Measurements from ENCODE around the gene NDUFB11.

NDUFB11 gene

DNA sequence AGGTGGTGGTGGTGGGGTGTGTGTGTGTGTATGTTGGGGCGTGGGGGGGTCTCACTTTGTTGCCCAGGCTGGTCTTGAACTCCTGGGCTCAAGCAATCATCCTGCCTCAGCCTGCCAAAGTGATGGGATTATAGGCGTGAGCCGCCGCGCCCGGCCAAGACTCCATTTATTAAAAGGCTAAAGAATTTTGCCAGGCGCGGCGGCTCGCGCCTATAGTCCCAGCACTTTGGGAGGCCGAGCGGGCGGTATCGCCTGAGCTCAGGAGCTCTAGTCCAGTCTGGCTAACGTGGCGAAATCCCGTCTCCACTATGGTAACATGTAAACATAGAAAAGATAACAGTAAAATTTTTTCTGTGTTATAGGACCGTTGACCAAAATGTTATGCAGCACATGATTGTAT is 45.4 kb upstream of the NDUFB11 start:
- Histone ChIP-seq H3K9me3 (no peaks in the 10 kb centered on the region), H3K4me1 (peaks cover 3% of the 10 kb centered on the region; the same call in 1 of the 2 replicates), H3K4me3 (ENCODE audit: low read depth, low read length) (no peak overlapping the region), H3K27me3 (no peaks in the 10 kb centered on the region), H3K36me3 (peaks cover 22% of the 10 kb centered on the region; the same call in 1 of the 2 replicates)
- DNase-seq = no peak
- TF ChIP-seq, protein P1, sequence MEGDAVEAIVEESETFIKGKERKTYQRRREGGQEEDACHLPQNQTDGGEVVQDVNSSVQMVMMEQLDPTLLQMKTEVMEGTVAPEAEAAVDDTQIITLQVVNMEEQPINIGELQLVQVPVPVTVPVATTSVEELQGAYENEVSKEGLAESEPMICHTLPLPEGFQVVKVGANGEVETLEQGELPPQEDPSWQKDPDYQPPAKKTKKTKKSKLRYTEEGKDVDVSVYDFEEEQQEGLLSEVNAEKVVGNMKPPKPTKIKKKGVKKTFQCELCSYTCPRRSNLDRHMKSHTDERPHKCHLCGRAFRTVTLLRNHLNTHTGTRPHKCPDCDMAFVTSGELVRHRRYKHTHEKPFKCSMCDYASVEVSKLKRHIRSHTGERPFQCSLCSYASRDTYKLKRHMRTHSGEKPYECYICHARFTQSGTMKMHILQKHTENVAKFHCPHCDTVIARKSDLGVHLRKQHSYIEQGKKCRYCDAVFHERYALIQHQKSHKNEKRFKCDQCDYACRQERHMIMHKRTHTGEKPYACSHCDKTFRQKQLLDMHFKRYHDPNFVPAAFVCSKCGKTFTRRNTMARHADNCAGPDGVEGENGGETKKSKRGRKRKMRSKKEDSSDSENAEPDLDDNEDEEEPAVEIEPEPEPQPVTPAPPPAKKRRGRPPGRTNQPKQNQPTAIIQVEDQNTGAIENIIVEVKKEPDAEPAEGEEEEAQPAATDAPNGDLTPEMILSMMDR (IDR thresholded peaks at IDR 0.05; ENCODE audit: low read depth, low read length) = no peak

DNA sequence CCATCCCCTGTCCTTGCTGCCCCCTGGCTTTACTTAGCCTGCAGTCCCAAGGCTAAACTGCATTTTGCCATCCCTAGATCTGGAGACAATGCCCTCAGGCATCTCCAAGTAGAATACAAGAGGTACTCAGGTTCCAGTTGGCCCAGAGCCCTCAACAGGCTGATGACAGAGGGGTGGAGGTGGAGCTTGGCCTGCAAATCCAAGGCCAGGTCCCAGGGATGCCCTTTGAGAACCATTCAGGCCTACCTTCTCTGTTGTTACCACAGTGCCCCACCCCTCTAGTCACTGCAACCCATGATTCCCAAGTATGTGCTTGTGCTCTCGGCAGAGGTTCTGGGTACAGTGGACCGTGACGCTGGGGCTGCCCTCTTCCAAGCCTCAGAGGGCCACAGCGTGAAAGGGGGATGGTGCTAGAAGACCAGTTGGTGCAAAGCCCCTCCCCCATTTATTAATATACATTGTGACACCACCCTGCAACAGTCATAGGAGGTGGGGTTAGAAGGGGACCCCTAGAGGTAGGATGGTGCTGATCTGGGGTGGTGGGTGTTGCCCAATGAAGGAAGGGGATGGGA is 42.7 kb upstream of the NDUFB11 start:
- no peaks in the 10 kb centered on the region for H3K27me3 ChIP-seq
- TF ChIP-seq, protein P1 (IDR thresholded peaks at IDR 0.05; ENCODE audit: low read depth, low read length) = no peak
- no peak for DNase-seq

DNA sequence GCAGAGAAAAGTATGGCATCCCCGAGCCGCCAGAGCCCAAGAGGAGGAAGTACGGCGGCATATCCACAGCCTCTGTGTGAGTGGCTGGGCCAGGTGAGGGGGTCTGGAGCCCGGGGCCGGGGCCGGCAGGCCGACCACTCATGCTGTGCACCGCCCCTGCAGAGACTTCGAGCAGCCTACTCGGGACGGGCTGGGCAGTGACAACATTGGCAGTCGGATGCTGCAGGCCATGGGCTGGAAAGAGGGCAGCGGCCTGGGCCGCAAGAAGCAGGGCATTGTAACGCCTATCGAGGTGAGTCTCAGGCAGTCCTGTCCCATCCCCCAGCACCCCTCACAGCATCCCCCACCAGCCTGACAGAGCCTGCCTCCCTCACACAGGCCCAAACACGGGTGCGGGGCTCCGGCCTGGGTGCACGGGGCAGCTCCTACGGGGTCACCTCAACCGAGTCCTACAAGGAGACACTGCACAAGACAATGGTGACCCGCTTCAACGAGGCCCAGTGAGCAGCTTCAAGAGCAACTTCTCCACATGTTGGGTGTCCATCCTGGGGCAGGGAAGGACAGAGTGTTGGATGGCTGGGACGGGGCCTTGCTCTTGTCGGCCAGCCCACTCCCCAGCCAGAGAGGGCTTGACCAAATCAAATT is 41.7 kb upstream of the NDUFB11 start:
- no peaks in the 10 kb centered on the region for H3K4me1 ChIP-seq
- H3K27me3 ChIP-seq = no peaks in the 10 kb centered on the region
- no peaks in the 10 kb centered on the region for H3K9me3 ChIP-seq
- H3K4me3 ChIP-seq (ENCODE audit: low read depth, low read length) = no peak overlapping the region
- TF ChIP-seq, protein P1 (IDR thresholded peaks at IDR 0.05; ENCODE audit: low read depth, low read length) = no peak
- no peak for DNase-seq
- H3K36me3 ChIP-seq = peaks cover 34% of the 10 kb centered on the region

More for the DNA sequence above, 42.7 kb upstream of the NDUFB11 start:
- Histone ChIP-seq H3K4me3 (ENCODE audit: low read depth, low read length) (no peak overlapping the region), H3K4me1 (no peaks in the 10 kb centered on the region), H3K9me3 (no peaks in the 10 kb centered on the region), H3K36me3 (peaks cover 24% of the 10 kb centered on the region)

DNA sequence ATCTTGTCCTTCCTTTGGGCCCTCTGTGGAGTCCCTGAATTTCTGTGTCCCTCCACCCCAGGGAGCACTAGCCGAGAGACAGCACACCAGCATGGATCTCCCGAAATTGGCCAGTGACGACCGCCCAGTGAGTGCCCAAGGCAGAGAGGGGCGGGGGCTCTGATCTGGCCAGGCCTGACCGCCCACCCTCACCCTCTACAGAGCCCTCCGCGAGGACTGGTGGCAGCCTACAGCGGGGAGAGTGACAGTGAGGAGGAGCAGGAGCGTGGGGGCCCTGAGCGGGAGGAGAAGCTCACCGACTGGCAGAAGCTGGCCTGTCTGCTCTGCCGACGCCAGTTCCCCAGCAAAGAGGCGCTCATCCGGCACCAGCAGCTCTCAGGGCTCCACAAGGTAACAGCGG is 40.7 kb upstream of the NDUFB11 start:
- H3K27me3 ChIP-seq = no peaks in the 10 kb centered on the region
- no peak for DNase-seq
- H3K4me1 ChIP-seq = no peaks in the 10 kb centered on the region
- H3K36me3 ChIP-seq = peaks cover 40% of the 10 kb centered on the region
- no peaks in the 10 kb centered on the region for H3K9me3 ChIP-seq
- H3K4me3 ChIP-seq (ENCODE audit: low read depth, low read length) = no peak overlapping the region
- TF ChIP-seq, protein P1 (IDR thresholded peaks at IDR 0.05; ENCODE audit: low read depth, low read length) = no peak

DNA sequence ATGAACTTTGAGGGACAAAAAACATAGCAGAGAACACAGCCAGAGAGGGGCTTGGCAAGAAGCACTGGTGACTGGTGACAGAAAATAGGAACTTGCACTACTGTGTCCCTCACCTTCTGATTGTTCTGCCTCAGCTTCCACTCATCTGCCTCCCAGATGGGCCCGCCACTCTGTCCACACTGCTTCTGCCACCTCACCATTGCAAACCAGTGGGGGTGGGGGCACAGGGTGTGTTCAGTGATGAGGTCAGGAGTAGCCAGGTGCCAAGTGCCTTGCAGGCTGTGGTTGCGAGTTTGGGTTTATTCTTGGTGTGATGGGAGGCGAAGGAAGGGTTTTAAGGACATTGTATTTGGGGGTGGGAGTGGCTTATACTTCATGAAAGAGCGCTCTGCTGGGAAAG is 40.0 kb upstream of the NDUFB11 start:
- Histone ChIP-seq H3K4me3 (ENCODE audit: low read depth, low read length) (no peak overlapping the region), H3K27me3 (no peaks in the 10 kb centered on the region), H3K4me1 (no peaks in the 10 kb centered on the region), H3K36me3 (peaks cover 44% of the 10 kb centered on the region), H3K9me3 (no peaks in the 10 kb centered on the region)
- TF ChIP-seq, protein P1 (IDR thresholded peaks at IDR 0.05; ENCODE audit: low read depth, low read length) = no peak
- DNase-seq = no peak

DNA sequence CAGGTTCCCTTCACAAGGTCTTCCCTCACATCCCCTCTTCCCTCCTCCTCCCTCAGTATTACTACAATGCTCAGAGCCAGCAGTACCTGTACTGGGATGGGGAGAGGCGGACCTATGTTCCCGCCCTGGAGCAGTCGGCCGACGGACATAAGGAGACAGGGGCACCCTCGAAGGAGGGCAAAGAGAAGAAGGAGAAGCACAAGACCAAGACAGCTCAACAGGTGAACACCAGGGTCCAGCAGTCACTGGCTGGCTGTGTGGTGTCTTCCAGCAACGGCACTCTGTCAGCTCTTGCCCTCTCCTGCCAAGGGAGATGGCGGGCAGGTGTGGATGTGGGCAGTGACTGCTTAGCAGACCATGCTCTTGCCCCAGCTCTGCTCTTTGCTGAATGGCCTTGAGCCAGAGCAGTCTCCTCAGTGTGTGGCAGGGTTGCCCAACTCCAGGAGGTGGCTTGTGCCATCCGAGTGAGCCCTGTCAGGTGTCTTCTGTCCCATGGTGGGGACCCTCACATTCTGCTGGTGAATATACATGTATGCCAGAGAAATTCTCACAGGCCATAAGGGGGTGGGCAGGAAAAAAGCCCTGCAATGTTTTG is 37.7 kb upstream of the NDUFB11 start:
- Histone ChIP-seq H3K27me3 (no peaks in the 10 kb centered on the region), H3K4me1 (no peaks in the 10 kb centered on the region), H3K36me3 (peaks cover 53% of the 10 kb centered on the region), H3K4me3 (ENCODE audit: low read depth, low read length) (no peak overlapping the region), H3K9me3 (no peaks in the 10 kb centered on the region)
- no peak for DNase-seq
- TF ChIP-seq, protein P1 (IDR thresholded peaks at IDR 0.05; ENCODE audit: low read depth, low read length) = no peak
